KBM-7 (cell line): ENCODE results near the gene FH.

ENCODE experiments used
- DNase-seq: peaks from one replicate; pipeline ENCODE4 v3.0.0-alpha.2; 2015
- in situ Hi-C: fragments of 300-500 bp; cut with MboI; formaldehyde crosslinking; loops from 2 replicates; pipeline ENCODE4 v1.14.3; 2020; ENCODE audit warnings: low sequenced_read_pairs, low pct_unique_long_range_greater_than_20kb, mixed read lengths

The FH gene

GRCh38 chr1:241519308-241520079 lies at the start of gene FH:
TSS of gene FH (minus strand) at chr1:241519755. CDS start at chr1:241519722, 33 bp downstream.
- in situ Hi-C loops: no loop called here
- peak; percentile 99 for DNase-seq

- no peak for DNase-seq
- in situ Hi-C loops: no loop called here
Observed at GRCh38 chr1:241560849-241561187, 41.3 kb upstream of the FH start.

GRCh38 chr1:241560146-241560848 lies 40.7 kb upstream of the FH start:
- peak; percentile 10 for DNase-seq
- in situ Hi-C loops: no loop called here

- DNase-seq: no peak
- in situ Hi-C loops: no loop called here
Observed at GRCh38 chr1:241557551-241558193, 38.1 kb upstream of the FH start.

- in situ Hi-C loops: no loop called here
- no peak for DNase-seq
Observed at GRCh38 chr1:241557031-241557430, 37.5 kb upstream of the FH start.

- in situ Hi-C loops: no loop called here
- no peak for DNase-seq
Observed at GRCh38 chr1:241555526-241555925, 36.0 kb upstream of the FH start.

GRCh38 chr1:241553886-241554592 lies 34.5 kb upstream of the FH start:
- in situ Hi-C loops: no loop called here
- no peak for DNase-seq

GRCh38 chr1:241551759-241552638 lies 32.4 kb upstream of the FH start:
- DNase-seq: peak; percentile 94
- in situ Hi-C loops: no loop called here

GRCh38 chr1:241550318-241550717 lies 30.8 kb upstream of the FH start:
- in situ Hi-C loops: no loop called here
- DNase-seq: no peak

GRCh38 chr1:241548008-241548407 lies 28.5 kb upstream of the FH start:
- in situ Hi-C loops: loop anchor here (25.0 kb wide), 1 partner anchor 289 kb away; the partner anchor contains the start of gene EXO1
- DNase-seq: no peak

GRCh38 chr1:241542199-241542907 lies 22.8 kb upstream of the FH start:
- in situ Hi-C loops: loop anchor here (25.0 kb wide), 1 partner anchor 295 kb away; the partner anchor contains the start of gene EXO1
- DNase-seq: no peak

GRCh38 chr1:241536969-241537368 lies 17.4 kb upstream of the FH start:
- in situ Hi-C loops: loop anchor here (25.0 kb wide), 1 partner anchor 300 kb away; the partner anchor contains the start of gene EXO1
- DNase-seq: no peak

- DNase-seq: no peak
- in situ Hi-C loops: loop anchor here (25.0 kb wide), 1 partner anchor 301 kb away; the partner anchor contains the start of gene EXO1
Observed at GRCh38 chr1:241536304-241536703, 16.7 kb upstream of the FH start.

GRCh38 chr1:241533326-241534115 lies 14.0 kb upstream of the FH start:
- in situ Hi-C loops: loop anchor here (25.0 kb wide), 1 partner anchor 304 kb away; the partner anchor contains the start of gene EXO1
- DNase-seq: no peak

GRCh38 chr1:241532864-241533263 lies 13.3 kb upstream of the FH start:
- DNase-seq: no peak
- in situ Hi-C loops: loop anchor here (25.0 kb wide), 1 partner anchor 304 kb away; the partner anchor contains the start of gene EXO1

- no peak for DNase-seq
- in situ Hi-C loops: loop anchor here (25.0 kb wide), 1 partner anchor 305 kb away; the partner anchor contains the start of gene EXO1
Observed at GRCh38 chr1:241532162-241532531, 12.6 kb upstream of the FH start, which contains the start of gene KMO. TSS of gene KMO (plus strand) at chr1:241532378. CDS start at chr1:241532445, 67 bp downstream.
